ENCODE measurements around the gene RAG1.

- TF ChIP-seq CTCF (IDR thresholded peaks at IDR 0.05) (no peak), POLR2A (IDR thresholded peaks at IDR 0.05) (no peak)
Observed at GRCh38 chr11:36628141-36628540, 60.3 kb downstream of the RAG1 start.

Data from uterus (tissue), 2 donors.